H1 (cell line): ENCODE data around the gene C2orf81. TPM values are rescaled to one million over a fixed set of nuclear protein-coding genes. Genes with fewer than 3 reads are reported as not detected.

Experiments used
- CTCF ChIA-PET: fragments of 300-600 bp; sonication (Branson Sonifier 250); formaldehyde crosslinking; loops from one replicate; lab custom pipeline; 2021; ENCODE audit not compliant: partially characterized antibody; lab: Charles Lee
- POLR2A ChIA-PET: fragments of 300-600 bp; sonication (Branson Sonifier 250); formaldehyde crosslinking; loops from one replicate; lab custom pipeline; 2021; ENCODE audit warnings: inconsistent platforms; ENCODE audit not compliant: partially characterized antibody; lab: Charles Lee
- DNase-seq, 2 experiments: peaks; one replicate each; pipeline versions ENCODE4 v3.0.0 to v3.0.0-alpha.2; 2010 to 2022; ENCODE audit warnings: low spot score in 2 of 2, low read depth in 1 of 2, mixed read lengths in 1 of 2
- FAIRE-seq: peaks from 2 replicates; lab custom pipeline; 2011; peaks lifted over from hg19 to GRCh38; lab: Jason Lieb, UNC
- H2AFZ ChIP-seq: 2 replicates; pipeline ENCODE4 v1.8.1; 2012; ENCODE audit warnings: low read length, inconsistent platforms
- H2AK5ac ChIP-seq: 2 replicates; pipeline ENCODE4 v1.6.1; 2013; ENCODE audit warnings: low read depth, low read length
- H2BK120ac ChIP-seq: replicated peaks from 2 replicates; pipeline ENCODE3; 2013; ENCODE audit warnings: low read depth, low read length, inconsistent platforms
- H2BK12ac ChIP-seq: 2 replicates; pipeline ENCODE4 v1.6.1; 2013; ENCODE audit warnings: low read depth, low read length
- H2BK15ac ChIP-seq: 2 replicates; pipeline ENCODE4 v1.6.1; 2013; ENCODE audit warnings: low read length
- H2BK20ac ChIP-seq: 2 replicates; pipeline ENCODE4 v1.6.1; 2013; ENCODE audit warnings: low read length
- H2BK5ac ChIP-seq: 2 replicates; pipeline ENCODE4 v1.6.1; 2013; ENCODE audit warnings: low read depth, low read length
- H3K14ac ChIP-seq: 2 replicates; pipeline ENCODE4 v1.6.1; 2013; ENCODE audit warnings: inconsistent platforms; ENCODE audit not compliant: insufficient read length
- H3K18ac ChIP-seq: 2 replicates; pipeline ENCODE4 v1.6.1; 2013; ENCODE audit warnings: low read length; ENCODE audit errors: extremely low read depth
- H3K23ac ChIP-seq: 2 replicates; pipeline ENCODE4 v1.6.1; 2013; ENCODE audit warnings: inconsistent platforms; ENCODE audit not compliant: insufficient read length
- H3K23me2 ChIP-seq: 2 replicates; pipeline ENCODE4 v1.6.1; 2013; ENCODE audit warnings: low read depth, low read length
- H3K27ac ChIP-seq: 2 replicates; pipeline ENCODE4 v1.6.1; 2011; ENCODE audit warnings: low read depth, low read length, inconsistent platforms
- H3K27me3 ChIP-seq, 4 experiments: replicated peaks in 1 of 4; 1 replicate in 1 of 4; 2 replicates in 3 of 4; pipeline versions ENCODE4 v1.6.1 to v1.8.1; 2011 to 2013; ENCODE audit warnings: low read length in 3 of 4, mild to moderate bottlenecking in 3 of 4, inconsistent platforms in 2 of 4, mixed read lengths in 2 of 4, moderate library complexity in 1 of 4; ENCODE audit not compliant: control insufficient read depth in 3 of 4, insufficient read depth in 3 of 4; ENCODE audit errors: extremely low read depth in 1 of 4
- H3K36me3 ChIP-seq, 4 experiments: 2 replicates each; pipeline versions ENCODE4 v1.6.1 to v1.8.1; 2011 to 2013; ENCODE audit warnings: mild to moderate bottlenecking in 4 of 4, low read length in 3 of 4, moderate library complexity in 2 of 4, control low read depth in 1 of 4, inconsistent platforms in 1 of 4; ENCODE audit not compliant: insufficient read depth in 4 of 4, control insufficient read depth in 2 of 4
- H3K4ac ChIP-seq: replicated peaks from 2 replicates; pipeline ENCODE3; 2013; ENCODE audit warnings: low read length, low read depth, mixed read lengths, inconsistent platforms; ENCODE audit not compliant: insufficient read length
- H3K4me1 ChIP-seq, 4 experiments: replicated peaks in 1 of 4; 1 replicate in 1 of 4; 2 replicates in 3 of 4; pipeline versions ENCODE4 v1.6.1 to v1.8.1; 2011 to 2013; ENCODE audit warnings: low read length in 3 of 4, inconsistent platforms in 2 of 4, mixed read lengths in 1 of 4; ENCODE audit not compliant: insufficient read depth in 4 of 4, control insufficient read depth in 3 of 4
- H3K4me2 ChIP-seq, 2 experiments: 2 replicates each; pipeline versions ENCODE4 v1.6.1 to v1.8.1; 2011 to 2013; ENCODE audit warnings: low read depth in 2 of 2, low read length in 2 of 2, control low read depth in 1 of 2, inconsistent platforms in 1 of 2, mild to moderate bottlenecking in 1 of 2; ENCODE audit not compliant: insufficient read depth in 1 of 2
- H3K4me3 ChIP-seq, 4 experiments: fragments of 200-600, 300-600 bp in 1 of 4; sonication (generic), shearing (Covaris generic), sonication (Bioruptor Twin) in 1 of 4; 2 replicates each; pipeline versions ENCODE4 v1.5.1 to v1.8.1; 2011 to 2016; ENCODE audit warnings: low read length in 4 of 4, low read depth in 3 of 4, control low read depth in 2 of 4, inconsistent platforms in 2 of 4, mild to moderate bottlenecking in 2 of 4, mixed read lengths in 1 of 4, moderate library complexity in 1 of 4; ENCODE audit not compliant: insufficient read depth in 2 of 4; ENCODE audit errors: extremely low read depth in 1 of 4
- H3K56ac ChIP-seq: replicated peaks from 2 replicates; pipeline ENCODE3; 2013; ENCODE audit warnings: low read depth, mild to moderate bottlenecking, mixed read lengths, low read length, inconsistent platforms; ENCODE audit not compliant: insufficient read length
- H3K79me1 ChIP-seq: 2 replicates; pipeline ENCODE4 v1.6.1; 2013; ENCODE audit warnings: low read depth, low read length, control low read depth
- H3K79me2 ChIP-seq, 2 experiments: 2 replicates each; pipeline versions ENCODE4 v1.6.1 to v1.8.1; 2012 to 2013; ENCODE audit warnings: low read length in 2 of 2, mild to moderate bottlenecking in 2 of 2, inconsistent platforms in 1 of 2; ENCODE audit not compliant: insufficient read depth in 2 of 2, control insufficient read depth in 1 of 2
- H3K9ac ChIP-seq, 4 experiments: replicated peaks in 1 of 4; 1 replicate in 1 of 4; 2 replicates in 3 of 4; pipeline versions ENCODE4 v1.6.1 to v1.8.1; 2011 to 2013; ENCODE audit warnings: low read depth in 3 of 4, low read length in 3 of 4, control low read depth in 2 of 4, mild to moderate bottlenecking in 2 of 4, moderate library complexity in 2 of 4, inconsistent platforms in 1 of 4; ENCODE audit errors: extremely low read depth in 1 of 4
- H3K9me3 ChIP-seq, 2 experiments: 2 replicates each; pipeline versions ENCODE4 v1.6.1 to v1.8.1; 2012 to 2013; ENCODE audit warnings: mild to moderate bottlenecking in 2 of 2, moderate library complexity in 2 of 2, control low read depth in 1 of 2, inconsistent platforms in 1 of 2, low read depth in 1 of 2, low read length in 1 of 2, mixed read lengths in 1 of 2; ENCODE audit not compliant: insufficient read depth in 2 of 2
- H4K20me1 ChIP-seq, 2 experiments: replicated peaks in 1 of 2; 2 replicates each; pipeline versions ENCODE3 to v1.8.1; 2011 to 2013; ENCODE audit warnings: inconsistent platforms in 2 of 2, low read length in 2 of 2, mild to moderate bottlenecking in 1 of 2; ENCODE audit not compliant: insufficient read depth in 2 of 2, control insufficient read depth in 1 of 2
- H4K5ac ChIP-seq: 2 replicates; pipeline ENCODE4 v1.6.1; 2013; ENCODE audit warnings: low read length, low read depth, mixed read lengths, inconsistent platforms; ENCODE audit not compliant: insufficient read length
- H4K8ac ChIP-seq: 2 replicates; pipeline ENCODE4 v1.8.0; 2013; ENCODE audit warnings: mild to moderate bottlenecking, moderate library complexity, low read length, inconsistent platforms; ENCODE audit not compliant: insufficient read depth; ENCODE audit errors: extremely low read depth
- H4K91ac ChIP-seq: replicated peaks from 2 replicates; pipeline ENCODE3; 2013; ENCODE audit warnings: low read length, mixed read lengths, inconsistent platforms; ENCODE audit not compliant: insufficient read length
- CHD1 ChIP-seq: IDR thresholded peaks from 2 replicates; pipeline ENCODE4 v1.6.1; 2012; ENCODE audit warnings: low read depth, low read length, improper control_type of control experiment
- E2F6 ChIP-seq: IDR thresholded peaks from 2 replicates; pipeline ENCODE4 v1.6.1; 2012; ENCODE audit warnings: inconsistent platforms
- EZH2 ChIP-seq: fragments of 200-600 bp; sonication (generic); IDR thresholded peaks from 2 replicates; pipeline ENCODE4 v1.7.1; 2012; ENCODE audit warnings: low read depth, mild to moderate bottlenecking, moderate library complexity, low read length, inconsistent platforms; ENCODE audit not compliant: severe bottlenecking
- GTF2F1 ChIP-seq: IDR thresholded peaks from 2 replicates; pipeline ENCODE4 v1.6.1; 2012; ENCODE audit warnings: low read depth, low read length, improper control_type of control experiment, borderline replicate concordance
- HDAC2 ChIP-seq, 2 experiments: fragments of 300-600 bp in 1 of 2; sonication (generic) in 1 of 2; IDR thresholded peaks; 2 replicates each; pipeline ENCODE4 v1.6.1; 2011 to 2012; ENCODE audit warnings: low read depth in 2 of 2, low read length in 2 of 2, mild to moderate bottlenecking in 2 of 2, moderate library complexity in 2 of 2, borderline replicate concordance in 1 of 2, inconsistent platforms in 1 of 2
- KDM1A ChIP-seq: fragments of 200-600, 300-600 bp; sonication (generic); IDR thresholded peaks from 2 replicates; pipeline ENCODE4 v1.7.1; 2016; ENCODE audit warnings: mild to moderate bottlenecking, low read length, borderline replicate concordance
- MAFK ChIP-seq: IDR thresholded peaks from 2 replicates; pipeline ENCODE4 v1.6.1; 2012; ENCODE audit warnings: low read depth, mild to moderate bottlenecking, improper control_type of control experiment, low read length
- NRF1 ChIP-seq: IDR thresholded peaks from 2 replicates; pipeline ENCODE4 v1.6.1; 2011; ENCODE audit warnings: mild to moderate bottlenecking, low read depth, low read length, improper control_type of control experiment
- SAP30 ChIP-seq: fragments of 300-600 bp; sonication (generic); IDR thresholded peaks from 2 replicates; pipeline ENCODE4 v1.7.1; 2012; ENCODE audit warnings: low read length, moderate library complexity, mild to moderate bottlenecking, inconsistent platforms; ENCODE audit not compliant: insufficient read depth, insufficient replicate concordance
- SIN3A ChIP-seq, 2 experiments: IDR thresholded peaks in 1 of 2; conservative IDR thresholded peaks in 1 of 2; 2 replicates each; pipeline ENCODE4 v1.6.1; 2011 to 2012; ENCODE audit warnings: low read length in 2 of 2, improper control_type of control experiment in 1 of 2, low read depth in 1 of 2, mild to moderate bottlenecking in 1 of 2
- USF2 ChIP-seq: IDR thresholded peaks from 2 replicates; pipeline ENCODE4 v1.6.1; 2011; ENCODE audit warnings: low read length, improper control_type of control experiment
- WGBS, 2 experiments: shearing (Covaris generic) in 1 of 2; methylation state at CpG; one replicate each; pipeline versions ENCODE4 v1.1.6 to v1.1.7; 2013 to 2015; ENCODE audit warnings: low lambda C conversion rate in 2 of 2, mixed read lengths in 2 of 2, inconsistent platforms in 1 of 2, low coverage in 1 of 2, missing lambda C conversion rate in 1 of 2; ENCODE audit not compliant: insufficient replicate concordance in 2 of 2, insufficient coverage in 1 of 2, insufficient read length in 1 of 2; ENCODE audit errors: extremely low coverage in 1 of 2, missing lambda C conversion rate in 1 of 2; 5-methylcytosine and 5-hydroxymethylcytosine counted together
- polyA plus RNA-seq, 7 experiments: library from polyadenylated mRNA; depleted of rRNA in 3 of 7; stranded (reverse) in 5 of 7; unstranded in 2 of 7; fragments of >200 nt in 5 of 7; fragments of 200-250 nt in 2 of 7; gene quantifications; 1 replicate in 5 of 7; 2 replicates in 1 of 7; 4 replicates in 1 of 7; pipeline versions ENCODE4 v1.2.1 to v1.2.3, GENCODE V29; 2011 to 2013; ENCODE audit warnings: missing spikeins in 2 of 7, mixed read lengths in 2 of 7
- total RNA-seq: library from RNA; stranded (reverse); fragmentation: NEBNext Ultra II Directional; extraction: Animal tissue kit (Norgen Biotek cat#: 25700); gene quantifications from 2 replicates; pipeline ENCODE4 v1.2.1, GENCODE V29; 2021

The C2orf81 gene
- total and polyA plus RNA-seq, 2 of the 8 experiments (the other 6 are each of a cell fraction or from before 2014, with no cell fraction given) = 1.6 to 3.3 TPM

GRCh38 chr2:74381751-74382150 lies 39.7 kb downstream of the C2orf81 start:
- H3K56ac ChIP-seq = no peak overlapping the region
- H3K23me2 ChIP-seq = no peaks in the 10 kb centered on the region
- peaks cover 0 to 17% (median 7%) of the 10 kb centered on the region in 4 experiments; a peak in 6 of 8 replicates for H3K36me3 ChIP-seq
- H4K20me1 ChIP-seq = peaks cover 12 to 21% of the 10 kb centered on the region in 2 experiments
- FAIRE-seq = no peak
- no peak for DNase-seq
- H3K27me3 ChIP-seq = no peaks in the 10 kb centered on the region
- no peak overlapping the region for H3K23ac ChIP-seq
- no peak overlapping the region for H3K18ac ChIP-seq
- H2BK15ac ChIP-seq = no peak overlapping the region
- 87% methylated on average over 3 of the region's 3 CpGs; no CpG with 5 or more reads in 1 of the 2 experiments for WGBS, 2 experiments
- no peak overlapping the region for H3K27ac ChIP-seq
- H3K79me1 ChIP-seq = peaks cover 30% of the 10 kb centered on the region
- ChIA-PET CTCF (interaction anchor here (0.6 to 1.9 kb wide), 9 partner anchors 10 to 1640 kb away, joined by 3 to 13 read pairs (median 3); no protein-coding TSS in a partner anchor), POLR2A (interaction anchor here (2.2 kb wide), 1 partner anchor 10 kb away, joined by 14 read pairs; no protein-coding TSS in a partner anchor)
- H3K4ac ChIP-seq = no peak overlapping the region
- no peak overlapping the region for H4K91ac ChIP-seq
- H2BK5ac ChIP-seq = no peak overlapping the region
- no peak overlapping the region for H2AFZ ChIP-seq
- H3K4me1 ChIP-seq = peaks cover 0 to 9% (median 7%) of the 10 kb centered on the region in 4 experiments; a peak in 6 of 7 replicates
- H3K9ac ChIP-seq = no peak overlapping the region
- H2BK120ac ChIP-seq = no peak overlapping the region
- H4K5ac ChIP-seq = no peak overlapping the region
- no peak overlapping the region for H3K14ac ChIP-seq
- peaks cover 4 to 65% of the 10 kb centered on the region in 2 experiments for H3K79me2 ChIP-seq
- H2BK20ac ChIP-seq = no peak overlapping the region
- no peak overlapping the region for H3K4me3 ChIP-seq
- no peak overlapping the region for H2AK5ac ChIP-seq
- no peaks in the 10 kb centered on the region for H3K9me3 ChIP-seq
- no peak overlapping the region; a peak in 1 of 4 replicates for H3K4me2 ChIP-seq
- H4K8ac ChIP-seq = no peak overlapping the region
- H2BK12ac ChIP-seq = no peak overlapping the region
- TF ChIP-seq CHD1 (no peak), SIN3A (conservative IDR thresholded peaks at IDR 0.05 in 1 of 2, IDR thresholded peaks at IDR 0.05 in 1 of 2; ENCODE audit: low read depth in 1 of 2, low read length in 2 of 2) (no peak), SAP30 (no peak), HDAC2 (IDR thresholded peaks at IDR 0.05; ENCODE audit: borderline replicate concordance in 1 of 2, low read depth in 2 of 2, low read length in 2 of 2) (no peak), E2F6 (no peak), MAFK (no peak), NRF1 (no peak), KDM1A (no peak), USF2 (no peak), EZH2 (no peak), GTF2F1 (no peak)
